ENCODE measurements around the gene CACTIN. TPM values are rescaled to one million over a fixed set of nuclear protein-coding genes. Genes with fewer than 3 reads are reported as not detected.

The CACTIN gene
- 21.3 and 22.4 TPM in 2 replicates for total RNA-seq

GRCh38 chr19:3626473-3627350, at the start of gene CACTIN:
Gene CACTIN (minus strand): TSS chr19:3626790. CDS start chr19:3626762, 28 bp downstream.

GRCh38 chr19:3606690-3607289, 19.8 kb downstream of the CACTIN start, which contains the start of gene TBXA2R:
Gene TBXA2R (minus strand): TSS chr19:3606875. CDS start chr19:3600634, 6,241 bp downstream.

GRCh38 chr19:3585301-3586126, 41.1 kb downstream of the CACTIN start, which contains the start of gene GIPC3:
Gene GIPC3 (plus strand): TSS chr19:3585478. CDS start chr19:3585598, 120 bp downstream.

GRCh38 chr19:3572855-3573161, 53.8 kb downstream of the CACTIN start, which contains the start of gene HMG20B:
Gene HMG20B (plus strand): TSS chr19:3572944. CDS start chr19:3573310, 366 bp downstream.

Other genes starting within 250 kb of the CACTIN start
- gene SMIM24, start 146.3 kb downstream of the CACTIN start, total RNA-seq, result not detected in 2 replicates
- not detected in 2 replicates for gene SMIM44, start 143.3 kb downstream of the CACTIN start, total RNA-seq
- 7.7 and 9.5 TPM in 2 replicates for gene DOHH, start 126.1 kb downstream of the CACTIN start, total RNA-seq
- gene FZR1, start 120.5 kb downstream of the CACTIN start, total RNA-seq, result 23.9 and 24.2 TPM in 2 replicates
- gene TEKTIP1, start 87.6 kb downstream of the CACTIN start, total RNA-seq, result not detected in 2 replicates
- 68.6 and 114 TPM in 2 replicates for gene MFSD12, start 69.2 kb downstream of the CACTIN start, total RNA-seq
- gene HMG20B, start 53.8 kb downstream of the CACTIN start, total RNA-seq, result 60.0 and 64.0 TPM in 2 replicates
- gene GIPC3, start 41.3 kb downstream of the CACTIN start, total RNA-seq, result not detected in 2 replicates
- gene TBXA2R, start 19.9 kb downstream of the CACTIN start, total RNA-seq, result 0.43 and 0.92 TPM in 2 replicates
- gene PIP5K1C, start 73.7 kb upstream of the CACTIN start, total RNA-seq, result 12.5 and 23.0 TPM in 2 replicates
- gene TJP3, start 81.6 kb upstream of the CACTIN start, total RNA-seq, result not detected in 2 replicates
- 11.7 and 15.7 TPM in 2 replicates for gene APBA3, start 134.9 kb upstream of the CACTIN start, total RNA-seq
- 45.1 and 73.7 TPM in 2 replicates for gene MRPL54, start 135.9 kb upstream of the CACTIN start, total RNA-seq
- gene RAX2, start 145.4 kb upstream of the CACTIN start, total RNA-seq, result not detected in 2 replicates
- gene MATK, start 159.6 kb upstream of the CACTIN start, total RNA-seq, result under 0.01 and 0.09 TPM in 2 replicates
- not detected in 2 replicates for gene ZFR2, start 242.2 kb upstream of the CACTIN start, total RNA-seq

Data from smooth muscle cell of bladder (primary cell).